HG02759 (cell line): ENCODE data around the gene RNF146.
"Not testable (repeated sequence)": the region's sequence is repeated elsewhere in the genome, so short reads cannot be mapped to it uniquely, and the experiment has no call there.

ENCODE experiments used
- ATAC-seq: cut with Tn5 transposase; IDR thresholded peaks from one replicate; pipeline ENCODE4 v1.9.1; 2021; ENCODE audit warnings: mild to moderate bottlenecking, moderate library complexity; ENCODE audit not compliant: unreplicated experiment

RNF146 gene

DNA sequence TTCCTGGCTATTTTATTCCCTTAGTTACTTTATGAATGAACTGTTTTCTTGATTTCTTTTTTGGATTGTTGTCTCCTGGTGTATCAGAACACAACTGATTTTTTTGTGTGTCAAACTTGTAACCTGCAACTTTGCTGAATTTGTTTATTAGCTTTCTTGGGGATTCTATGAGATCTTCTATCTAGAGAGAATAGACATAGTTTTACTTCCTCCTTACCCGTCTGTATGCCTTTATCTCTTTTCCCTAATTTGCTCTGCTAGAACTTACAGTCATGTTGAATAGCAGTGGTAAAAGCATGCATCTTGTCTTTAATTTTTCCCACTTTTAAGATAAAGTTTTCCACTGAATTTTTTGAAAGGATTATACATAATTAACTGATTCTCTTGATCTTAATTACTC is 13.2 kb downstream of the RNF146 start:
- no peak for ATAC-seq

DNA sequence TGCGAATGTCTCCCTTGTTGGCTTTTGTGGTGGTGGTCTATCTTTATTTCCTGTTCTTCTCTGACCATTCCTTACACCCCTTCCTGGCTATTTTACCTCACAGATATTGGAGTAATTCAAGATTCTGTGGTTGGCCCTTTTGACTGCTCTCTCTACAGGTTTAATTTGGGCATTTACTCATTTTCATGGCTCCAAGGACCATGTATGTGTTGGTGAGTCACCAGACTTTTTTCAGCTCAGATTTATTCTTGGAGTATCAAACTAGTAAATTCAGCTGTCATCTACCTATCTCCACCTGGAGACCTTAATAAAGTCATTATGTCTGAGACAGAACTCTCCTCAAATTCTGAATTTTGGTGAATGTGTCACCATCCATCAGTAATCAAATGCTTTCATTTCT is 15.5 kb downstream of the RNF146 start:
- no peak for ATAC-seq

DNA sequence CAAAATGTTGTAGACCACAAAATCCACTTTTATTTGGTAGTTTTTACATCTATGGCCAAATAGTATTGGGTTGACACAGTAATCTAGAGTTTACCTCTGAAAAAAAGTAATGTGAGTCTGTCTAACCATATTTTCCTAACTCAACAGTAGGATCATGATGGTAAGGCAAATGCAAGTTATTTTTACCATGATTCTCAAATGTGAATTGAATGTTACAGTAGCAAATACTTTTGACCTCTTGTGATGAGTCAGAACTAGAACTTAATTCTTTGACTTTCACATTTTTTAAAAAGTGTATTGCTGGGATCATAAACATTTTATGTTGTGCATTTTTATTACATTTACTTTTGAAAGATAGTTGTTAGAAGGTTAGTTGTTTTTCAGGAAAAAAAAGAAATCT is 22.0 kb downstream of the RNF146 start:
- ATAC-seq, result peak; percentile 36

DNA sequence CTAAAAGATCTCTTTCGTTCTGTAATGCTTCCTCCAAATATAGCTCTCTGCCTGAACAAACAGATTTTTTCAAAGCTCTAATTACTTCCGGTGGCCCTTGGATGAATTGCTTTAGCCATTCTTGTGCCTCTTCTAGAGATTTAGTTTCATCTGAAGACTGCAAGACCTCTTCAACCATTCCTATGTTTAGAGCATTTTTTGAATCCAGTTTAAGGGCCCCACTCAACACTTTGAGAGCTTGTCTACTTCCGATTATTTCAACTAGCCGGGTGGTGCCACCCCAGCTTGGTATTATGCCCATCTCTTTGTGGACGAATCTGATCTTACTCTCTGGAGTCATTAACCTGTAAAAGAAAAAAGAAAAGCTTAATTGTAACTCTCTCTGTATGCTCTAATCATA is 23.3 kb downstream of the RNF146 start:
- no peak for ATAC-seq

DNA sequence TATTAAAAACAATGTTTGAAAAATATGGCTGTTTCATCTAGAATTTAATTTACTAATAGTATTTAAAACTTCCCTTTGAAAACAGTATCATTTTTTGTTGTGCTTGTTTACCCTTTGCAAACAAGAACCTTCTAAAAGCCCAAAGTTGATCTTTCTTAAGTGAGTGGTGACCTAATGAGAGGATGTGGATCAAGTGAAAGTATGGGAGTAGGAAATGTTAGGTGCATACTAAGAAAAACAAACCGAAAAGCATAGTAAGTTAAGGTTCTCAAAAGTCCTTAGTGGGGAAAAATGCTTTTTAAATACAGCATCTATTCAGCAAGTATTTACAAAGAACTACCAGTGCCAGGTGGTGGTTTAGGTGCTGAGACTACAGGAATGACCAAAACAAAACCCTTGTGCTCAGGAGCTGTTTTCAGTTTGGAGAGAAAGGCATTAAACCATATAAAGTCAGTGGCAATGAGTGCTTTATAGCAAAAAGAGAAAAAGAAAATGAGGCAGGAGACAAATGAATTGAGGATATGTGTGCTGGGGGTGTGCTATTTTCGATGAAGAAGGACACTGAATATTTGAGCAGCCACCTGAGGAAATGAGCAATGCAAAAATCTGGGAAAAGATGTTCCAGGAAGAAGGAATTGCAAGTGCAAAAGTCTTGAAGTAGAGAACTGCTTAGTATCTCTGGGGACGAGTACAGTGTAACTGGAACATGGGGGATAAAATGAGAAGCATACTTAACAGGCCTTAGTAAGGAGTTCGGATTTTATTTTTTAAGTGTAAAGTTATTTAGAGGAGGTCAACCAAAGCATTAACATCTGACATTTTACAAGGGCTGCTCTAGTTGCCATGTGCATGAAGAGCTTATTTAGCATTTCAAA is 24.0 kb downstream of the RNF146 start:
- ATAC-seq, result peak; percentile 24

DNA sequence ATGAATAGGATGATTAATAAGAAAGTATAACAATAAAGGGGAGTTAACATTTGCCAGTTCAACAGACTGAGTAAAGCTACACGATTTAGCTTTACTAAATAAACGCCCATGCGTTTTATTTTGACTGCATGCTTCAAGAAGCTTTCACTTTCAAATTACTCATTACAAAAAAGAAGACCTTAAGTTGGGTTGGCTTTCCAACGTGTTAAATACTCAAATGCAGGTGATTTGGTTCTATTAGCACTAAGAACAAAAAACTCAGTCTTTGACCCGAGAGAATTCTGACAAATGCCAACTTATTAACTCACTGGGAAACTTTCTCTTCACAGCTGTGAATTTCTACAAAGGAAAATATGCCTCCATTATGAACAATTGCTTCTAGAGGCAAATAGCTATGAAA is 24.8 kb downstream of the RNF146 start:
- peak; percentile 81 for ATAC-seq

DNA sequence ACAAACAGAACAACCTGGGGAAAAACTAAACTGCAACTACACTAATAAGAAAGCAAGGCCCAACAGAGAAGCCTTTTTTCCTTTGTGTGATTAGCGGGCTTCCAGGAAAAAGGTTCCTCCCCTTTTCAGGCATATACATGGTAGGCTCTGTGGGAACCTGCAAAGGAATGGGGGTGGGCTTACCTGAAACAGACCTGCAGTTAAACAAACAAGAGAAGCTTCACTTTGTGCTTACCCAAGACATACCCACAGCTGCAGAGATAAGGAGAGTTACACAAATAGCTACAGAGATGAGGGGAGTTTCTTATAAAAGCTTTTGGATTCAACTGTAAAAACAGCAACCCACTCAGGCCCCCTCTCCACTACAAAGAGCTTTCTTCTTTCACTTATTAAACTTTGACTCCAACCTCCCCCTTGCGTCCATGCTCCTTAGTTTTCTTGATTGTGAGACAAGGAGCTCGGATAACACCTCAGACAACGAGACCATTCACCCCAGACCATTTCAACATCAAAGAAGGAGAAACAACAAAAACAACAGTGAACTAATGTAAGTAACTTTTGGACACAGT is 30.9 kb downstream of the RNF146 start:
- ATAC-seq, result no peak

DNA sequence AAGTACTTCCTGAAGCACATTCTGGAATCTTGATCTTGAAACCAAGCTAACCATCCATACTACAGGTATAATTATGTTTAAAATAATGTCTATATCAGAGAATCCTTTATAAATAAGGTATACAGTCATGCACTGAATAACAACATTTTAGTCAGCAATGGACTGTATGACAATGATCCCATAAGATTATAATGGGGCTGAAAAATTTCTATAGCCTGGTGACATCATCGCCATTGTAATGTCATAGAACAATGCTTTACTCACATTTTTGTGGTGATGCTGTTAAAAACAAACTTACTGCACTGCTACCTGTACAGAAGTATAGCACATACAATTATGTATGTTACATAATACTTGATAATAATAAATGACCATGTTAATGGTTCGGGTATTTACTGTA is 31.8 kb downstream of the RNF146 start:
- no peak for ATAC-seq

DNA sequence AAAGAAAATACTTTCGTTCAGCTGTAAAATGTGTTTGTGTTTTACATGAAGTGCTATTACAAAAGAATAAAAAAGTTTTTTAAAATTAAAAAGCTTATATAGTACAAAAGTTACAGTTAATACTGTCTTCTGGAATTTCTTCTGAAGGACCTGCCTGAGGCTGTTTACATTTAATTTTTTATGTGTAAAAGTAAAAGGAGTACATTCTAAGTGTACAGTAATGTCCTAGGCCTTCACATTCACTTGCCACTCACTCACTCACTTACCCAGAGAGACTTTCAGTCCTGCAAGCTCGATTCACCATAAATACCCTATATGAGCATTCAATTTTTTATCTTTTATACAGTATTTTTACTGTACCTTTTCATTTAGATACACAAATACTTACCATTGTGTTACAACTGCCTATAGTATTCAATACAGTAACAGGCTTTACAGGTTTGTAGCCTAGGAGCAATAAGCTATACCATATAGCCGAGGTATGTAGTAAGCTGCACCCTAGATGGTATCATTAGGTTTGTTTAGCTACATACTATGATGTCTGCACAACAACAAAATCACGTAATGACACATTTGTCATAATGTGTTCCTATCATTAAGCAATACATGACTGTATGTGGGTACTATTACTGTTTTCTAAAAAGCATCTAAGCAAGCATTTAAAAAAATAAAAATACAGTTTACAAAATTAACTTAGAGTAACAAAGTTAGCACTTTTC is 33.0 kb downstream of the RNF146 start:
- ATAC-seq, result no peak

DNA sequence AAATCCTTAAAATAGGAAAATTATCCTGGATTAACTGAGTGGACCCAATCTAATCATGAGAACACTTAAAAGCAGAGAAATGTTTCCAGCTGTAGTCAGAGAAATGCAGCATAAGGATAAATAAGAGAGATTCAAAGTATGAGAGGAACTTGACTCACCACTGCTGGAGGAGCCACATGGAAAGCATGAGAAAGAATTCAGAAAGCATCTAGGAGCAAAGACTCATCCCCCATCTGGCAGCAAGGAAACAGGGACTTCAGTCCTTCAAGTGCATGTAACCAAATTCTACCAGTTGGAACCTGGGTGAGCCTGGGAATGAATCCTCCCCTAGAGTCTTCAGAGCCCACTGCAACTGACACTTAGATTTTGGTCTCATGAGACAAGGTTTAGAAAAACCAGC is 33.7 kb downstream of the RNF146 start:
- no peak for ATAC-seq

DNA sequence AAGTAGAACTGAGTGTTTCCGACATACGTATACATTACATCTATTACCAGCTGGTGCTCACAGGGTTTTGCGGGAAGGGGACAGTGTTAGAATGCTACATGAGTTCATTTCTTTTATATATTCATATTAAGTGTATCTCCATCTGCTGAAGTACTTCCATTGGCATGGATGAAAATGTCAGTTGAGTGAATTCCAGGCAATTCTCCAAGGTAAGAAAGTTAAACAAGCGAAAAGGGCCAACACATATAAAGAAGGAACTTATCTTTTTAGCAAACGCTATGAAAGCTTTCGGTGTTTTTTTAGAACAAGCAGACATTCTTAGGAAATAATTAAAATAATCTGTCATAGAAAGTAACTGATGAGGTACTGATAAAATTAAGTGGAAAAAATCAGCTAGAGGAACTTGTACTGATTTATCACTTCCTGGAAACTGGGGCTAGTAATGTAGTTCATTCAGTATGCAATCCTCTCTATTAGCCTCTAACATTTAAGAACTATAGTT is 34.6 kb downstream of the RNF146 start:
- ATAC-seq, result no peak

DNA sequence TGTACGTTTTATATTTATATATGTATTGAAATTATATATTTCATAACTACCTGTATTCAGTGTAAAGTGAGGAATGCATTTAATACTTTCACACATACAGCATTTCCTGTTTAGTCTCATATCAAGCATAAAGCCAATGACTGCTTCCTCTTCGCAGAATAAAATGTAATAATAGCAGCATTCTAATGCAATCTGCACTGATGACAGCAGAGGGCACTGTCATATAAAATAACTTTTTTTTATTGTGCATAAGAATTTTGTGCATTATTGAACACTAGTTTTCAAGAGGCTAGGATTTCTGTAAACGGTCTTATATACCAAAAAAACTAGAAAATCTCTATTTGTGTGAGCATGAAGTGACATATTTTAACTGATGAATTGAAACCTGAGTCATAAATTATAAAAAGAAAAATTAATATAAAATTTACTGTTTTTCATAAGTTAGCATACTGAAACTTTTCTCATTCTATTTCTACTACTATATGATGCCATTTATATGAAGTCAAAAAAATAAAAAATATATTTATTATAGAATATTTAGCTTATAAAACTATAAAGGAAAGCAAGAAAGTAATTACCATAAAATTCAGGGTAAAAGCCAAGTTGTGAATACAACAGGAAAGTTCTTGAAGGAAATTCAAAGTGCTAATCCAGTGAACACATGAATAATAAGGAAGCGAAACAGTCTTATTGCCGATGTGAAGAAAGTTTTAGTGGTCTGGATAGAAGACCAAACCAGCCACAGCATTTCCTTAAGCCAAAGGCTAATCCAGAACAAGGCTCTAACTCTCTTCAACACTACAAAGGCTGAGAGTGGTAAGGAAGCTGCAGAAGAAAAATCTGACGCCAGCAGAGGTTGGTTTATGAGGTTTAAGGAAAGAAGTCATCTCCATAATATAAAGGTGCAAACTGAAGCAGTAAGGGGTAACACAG is 36.3 kb downstream of the RNF146 start:
- ATAC-seq, result peak; percentile 54

DNA sequence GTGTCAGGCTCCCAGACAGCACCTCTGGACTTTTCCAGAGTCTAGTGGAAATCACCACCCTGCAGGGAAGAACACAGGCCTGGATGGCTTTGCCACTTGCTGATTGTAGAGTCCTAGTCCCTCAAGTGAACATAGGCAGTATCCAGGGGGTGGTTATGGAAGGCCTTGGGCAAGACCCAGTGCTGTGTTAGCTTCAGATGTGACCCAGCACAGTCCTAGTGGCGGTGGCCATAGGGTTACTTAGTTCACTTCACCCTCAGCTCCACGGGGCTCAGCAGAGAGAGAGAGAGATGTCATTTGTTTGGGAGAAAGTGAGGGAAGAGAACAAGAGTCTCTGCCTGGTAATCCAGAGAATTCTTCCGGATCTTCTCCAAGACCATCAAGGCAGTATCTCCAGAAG is 37.3 kb downstream of the RNF146 start:
- ATAC-seq, result no peak

DNA sequence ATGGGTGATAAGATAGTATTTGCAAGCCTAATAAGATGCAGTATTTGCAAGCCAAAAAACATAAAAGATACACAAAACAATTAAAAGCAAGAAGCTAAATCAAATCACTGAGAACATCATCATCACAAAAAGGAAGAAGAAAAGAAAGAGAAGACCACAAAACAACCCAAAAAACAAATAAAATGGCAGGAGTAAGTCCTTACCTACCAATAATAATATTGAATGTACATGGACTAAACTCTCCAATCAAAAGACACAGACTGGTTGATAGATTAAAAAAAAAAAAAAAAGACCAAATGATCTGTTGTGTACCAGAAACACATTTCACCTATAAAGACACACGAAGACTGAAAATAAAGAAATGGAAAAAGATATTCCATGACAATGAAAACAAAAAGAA is 39.1 kb downstream of the RNF146 start:
- no peak for ATAC-seq

DNA sequence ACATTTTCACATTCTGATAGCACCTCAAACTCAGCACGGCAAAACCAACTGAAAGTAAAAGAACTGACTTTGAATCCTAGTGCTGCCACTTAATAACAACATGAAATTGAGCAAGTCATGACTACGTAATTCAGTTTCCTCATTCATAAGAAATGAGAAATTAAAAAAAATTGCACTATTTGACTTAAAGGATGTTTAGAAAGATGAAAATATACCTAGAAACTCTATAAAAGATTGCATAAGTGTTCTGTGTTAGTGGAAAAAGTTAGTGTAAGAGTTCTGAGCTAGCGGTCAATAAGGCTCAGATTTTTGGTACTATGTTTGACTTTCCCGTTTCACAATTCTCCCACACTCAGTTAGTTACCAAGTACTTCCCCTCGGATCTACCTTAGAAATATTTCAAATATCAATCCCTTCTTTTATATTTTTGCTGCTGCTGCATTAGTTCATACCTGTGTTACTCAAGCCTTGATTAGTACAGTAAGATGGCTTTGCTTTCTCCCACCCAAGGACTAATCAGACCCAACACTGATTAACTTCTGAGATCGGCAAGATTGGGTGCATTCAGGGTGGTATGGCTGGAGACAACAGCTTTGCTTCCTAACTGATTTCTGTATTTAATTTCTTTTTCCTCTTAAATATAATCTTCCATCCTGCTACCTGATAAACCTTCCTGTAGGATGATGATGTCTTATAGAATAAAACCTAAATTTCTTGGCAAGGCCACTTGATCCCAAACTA is 50.9 kb downstream of the RNF146 start:
- ATAC-seq, result no peak

DNA sequence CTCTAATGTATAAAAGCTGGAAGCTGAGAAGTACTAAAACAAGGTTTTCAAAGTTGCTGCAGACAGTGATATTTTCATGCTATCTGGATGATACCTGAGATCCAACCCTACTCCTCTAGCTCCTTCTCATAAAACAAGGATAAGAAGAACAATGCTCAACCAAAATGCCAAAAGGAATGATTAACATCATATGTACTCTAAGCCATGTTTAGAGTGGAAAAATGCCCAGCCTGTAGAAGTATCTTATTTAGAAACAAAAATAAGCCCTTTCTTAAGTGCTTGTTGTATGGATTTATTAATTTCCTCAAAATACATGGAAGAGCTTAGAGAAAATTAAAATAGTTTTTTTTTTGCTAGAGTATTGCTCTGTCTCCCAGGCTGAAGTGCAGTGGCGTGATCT is 53.0 kb downstream of the RNF146 start:
- no peak for ATAC-seq

DNA sequence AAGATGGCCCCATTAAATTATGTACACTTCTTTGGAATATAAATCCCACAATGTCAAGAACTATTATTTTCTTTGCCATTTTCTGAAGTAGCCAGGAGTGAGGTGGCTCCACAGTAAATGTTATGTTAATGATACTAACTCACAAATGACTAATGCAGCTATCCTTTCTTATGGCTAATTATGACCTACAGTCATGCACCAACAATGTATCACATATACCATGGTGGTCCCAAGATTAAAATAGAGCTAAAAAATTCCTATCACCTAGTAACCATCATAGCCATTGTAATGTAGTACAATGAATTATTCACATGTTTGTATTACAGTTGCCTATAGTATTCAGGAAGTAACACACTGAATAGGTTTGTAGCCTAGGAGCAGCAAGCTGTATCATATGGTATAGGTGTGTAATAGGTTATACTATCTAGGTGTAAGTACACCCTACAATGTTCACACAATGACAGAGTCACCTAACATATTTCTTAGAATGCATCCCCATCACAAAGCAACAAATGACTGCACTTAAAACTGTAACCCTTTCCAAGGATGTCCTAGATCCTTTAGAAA is 61.5 kb downstream of the RNF146 start:
- no peak for ATAC-seq

DNA sequence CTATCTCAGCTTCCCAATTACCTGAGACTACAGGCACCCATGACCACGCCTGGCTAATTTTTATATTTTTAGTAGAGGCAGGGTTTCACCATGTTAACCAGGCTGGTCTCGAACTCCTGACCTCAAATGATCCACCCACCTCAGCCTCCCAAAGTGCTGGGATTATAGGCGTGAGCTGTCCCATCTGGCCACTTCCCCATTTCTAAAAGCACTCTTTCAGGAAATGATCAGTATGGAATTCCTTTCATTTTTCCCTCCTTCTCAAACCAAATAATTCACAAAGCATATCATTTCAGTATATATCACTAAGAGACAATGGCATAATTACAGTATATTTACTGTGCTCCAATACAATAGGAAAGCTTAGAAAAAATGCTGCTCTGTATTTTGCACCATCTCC is 64.6 kb downstream of the RNF146 start:
- ATAC-seq, result not testable (repeated sequence)

DNA sequence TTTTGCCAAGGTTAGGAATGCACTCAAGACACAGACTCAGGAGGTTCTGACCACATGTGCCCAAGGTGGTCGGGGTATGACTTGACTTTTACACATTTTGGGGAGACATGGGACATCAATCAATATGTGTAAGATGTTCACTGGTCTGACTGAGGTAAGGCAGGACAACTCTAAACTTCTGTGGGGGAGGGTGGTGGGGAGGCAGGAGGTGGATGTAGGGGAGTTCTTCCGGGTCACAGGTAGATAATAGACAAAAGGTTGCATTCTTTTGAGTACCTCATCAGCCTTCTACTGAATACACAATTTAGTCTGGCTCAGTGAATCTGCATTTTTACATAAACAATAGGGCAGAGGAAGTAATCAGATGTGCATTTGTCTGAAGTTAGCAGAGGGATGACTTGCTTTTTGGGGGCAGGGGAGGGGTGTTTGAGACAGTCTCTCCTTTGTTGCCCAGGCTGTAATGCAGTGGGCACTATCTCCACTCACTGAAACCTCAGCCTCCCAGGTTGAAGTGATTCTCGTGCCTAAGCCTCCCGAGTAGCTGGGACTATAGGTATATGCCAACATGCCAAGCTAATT is 65.8 kb downstream of the RNF146 start:
- no peak for ATAC-seq
